Spleen (tissue), 11 donors: ENCODE results near the gene ANKRD35. TPM values are rescaled to one million over a fixed set of nuclear protein-coding genes. Genes with fewer than 3 reads are reported as not detected.
"Not testable (repeated sequence)": the region's sequence is repeated elsewhere in the genome, so short reads cannot be mapped to it uniquely, and the experiment has no call there.

Experiments used
- DNase-seq: peaks from one replicate; pipeline ENCODE4 v3.0.0-alpha.2; 2020
- H3K27ac ChIP-seq, 8 donors: fragments of 200-600 bp; sonication (generic) in 7 of 8; 1 replicate in 4 of 8; 2 replicates in 4 of 8; pipeline versions ENCODE4 v1.5.0 to v1.8.0; 2016 to 2021; ENCODE audit warnings: inconsistent platforms in 4 of 8, mild to moderate bottlenecking in 4 of 8, moderate library complexity in 1 of 8
- H3K27me3 ChIP-seq, 7 donors: fragments of 200-600 bp; sonication (generic) in 6 of 7; replicated peaks in 1 of 7; 1 replicate in 4 of 7; 2 replicates in 3 of 7; pipeline versions ENCODE4 v1.5.0 to v1.8.0; 2016 to 2021; ENCODE audit warnings: inconsistent platforms in 3 of 7, mild to moderate bottlenecking in 1 of 7
- H3K36me3 ChIP-seq, 6 donors: fragments of 200-600 bp; sonication (generic) in 5 of 6; 1 replicate in 4 of 6; 2 replicates in 2 of 6; pipeline versions ENCODE4 v1.5.0 to v1.8.0; 2016 to 2021; ENCODE audit warnings: inconsistent platforms in 2 of 6
- H3K4me1 ChIP-seq, 6 donors: fragments of 200-600 bp; sonication (generic) in 5 of 6; 1 replicate in 3 of 6; 2 replicates in 3 of 6; pipeline versions ENCODE4 v1.5.0 to v1.8.0; 2016 to 2021; ENCODE audit warnings: inconsistent platforms in 3 of 6
- H3K4me3 ChIP-seq, 8 donors: fragments of 200-600 bp; sonication (generic) in 7 of 8; 1 replicate in 4 of 8; 2 replicates in 4 of 8; pipeline versions ENCODE4 v1.5.0 to v1.8.0; 2016 to 2021; ENCODE audit warnings: inconsistent platforms in 4 of 8, mild to moderate bottlenecking in 4 of 8, moderate library complexity in 2 of 8
- H3K9me3 ChIP-seq, 8 donors: fragments of 200-600 bp; sonication (generic) in 7 of 8; 1 replicate in 4 of 8; 2 replicates in 4 of 8; pipeline versions ENCODE4 v1.5.0 to v1.8.0; 2016 to 2021; ENCODE audit warnings: inconsistent platforms in 4 of 8
- CTCF ChIP-seq, 11 experiments: fragments of 200-600 bp in 7 of 11; fragments of 450-650 bp in 4 of 11; sonication (generic) in 4 of 11; IDR thresholded peaks in 8 of 11; conservative IDR thresholded peaks in 3 of 11; 1 replicate in 7 of 11; 2 replicates in 4 of 11; pipeline versions ENCODE4 v1.4.0 to v1.8.0; 2016 to 2021; ENCODE audit warnings: antibody characterized with exemption in 11 of 11, inconsistent platforms in 4 of 11, mild to moderate bottlenecking in 1 of 11
- POLR2A ChIP-seq, 3 donors: fragments of 450-650 bp; IDR thresholded peaks; one replicate each; pipeline ENCODE4 v1.5.1; 2017; ENCODE audit warnings: antibody characterized with exemption in 3 of 3, mild to moderate bottlenecking in 1 of 3
- POLR2AphosphoS5 ChIP-seq, 3 donors: sonication (generic); formaldehyde crosslinking; IDR thresholded peaks; one replicate each; pipeline ENCODE4 v1.5.1; 2017; ENCODE audit warnings: antibody characterized with exemption in 3 of 3
- WGBS, 5 donors: extraction: QIAGEN DNeasy Blood & Tissue Kit in 3 of 5; methylation state at CpG; one replicate each; pipeline versions ENCODE4 v1.1.5 to v1.1.7; 2013 to 2018; 5-methylcytosine and 5-hydroxymethylcytosine counted together
- intact Hi-C: fragments of 100-400 bp; cut with DNase I; formaldehyde crosslinking; loops from one replicate; pipeline ENCODE4 v1.15.0; 2023; ENCODE audit warnings: low total_unique reads
- polyA plus RNA-seq, 3 donors: library from polyadenylated mRNA; stranded (reverse); fragments of 200-250 nt; gene quantifications; one replicate each; pipeline ENCODE4 v1.2.1, GENCODE V29; 2013
- total RNA-seq, 7 donors: library from RNA; depleted of rRNA in 3 of 7; stranded (reverse); fragments of >200 nt in 3 of 7; fragmentation: NEBNext Ultra II Directional in 4 of 7; extraction: Animal tissue kit (Norgen Biotek cat#: 25700) in 4 of 7; gene quantifications; one replicate each; pipeline versions ENCODE4 v1.1.0 to v1.2.1, GENCODE V29; 2016 to 2021
- donor health status: healthy with polysubstance abuse.
- donor health status: DM: no; HTN: no; CAD: no; lungs with moderate emphysema.
- donor health status: DM: no; HTN: no; CAD: no.
- donor health status: Bipolar disorder and iron deficiency.
- donor health status: healthy.
- donor health status: DM: no; HTN: no; CAD: no.
- donor health status: DM: yes; HTN: yes; CAD: no.

The ANKRD35 gene
- total and polyA plus RNA-seq, 10 donors, result 0.26 to 1.3 (median 0.49) TPM

GRCh38 chr1:145927063-145927886 lies 41.6 kb upstream of the ANKRD35 start, which contains the start of gene RBM8A:
Gene RBM8A, minus strand, starts transcription at chr1:145927484. Its CDS starts 58 bp downstream, at chr1:145927426.
- Histone ChIP-seq H3K4me1 (peaks cover 13 to 55% (median 34%) of the 10 kb centered on the region in 6 donors), H3K27ac (peak within 1 kb of the TSS; percentile 95 to 99 (median 98)), H3K4me3 (peak within 1 kb of the TSS; percentile 55 to 85 (median 70)), H3K36me3 (peaks cover 0 to 44% (median 17%) of the 10 kb centered on the region in 6 donors), H3K9me3 (no peaks in the 10 kb centered on the region), H3K27me3 (no peaks in the 10 kb centered on the region)
- intact Hi-C loops, result no loop called here
- 0% methylated on average over 41 of the region's 41 CpGs for WGBS, 5 donors
- peak; percentile 94 for DNase-seq
- TF ChIP-seq POLR2AphosphoS5 (IDR thresholded peaks at IDR 0.05) (peak; percentile 95 to 100 (median 100)), POLR2A (IDR thresholded peaks at IDR 0.05) (peak; percentile 97 to 98 (median 98)), CTCF (IDR thresholded peaks at IDR 0.05 in 8 of 11, conservative IDR thresholded peaks at IDR 0.05 in 3 of 11) (peak; percentile 52 to 97 (median 83))

- DNase-seq, result no peak
- peaks cover 13 to 55% (median 30%) of the 10 kb centered on the region in 6 donors for H3K4me1 ChIP-seq
- peak overlapping the region; percentile 95 to 99 (median 98) for H3K27ac ChIP-seq
- no peaks in the 10 kb centered on the region for H3K27me3 ChIP-seq
- 7 to 12% (median 7%) methylated on average over 19 of the region's 19 CpGs for WGBS, 5 donors
- intact Hi-C loops, result no loop called here
- peak overlapping the region; percentile 55 to 85 (median 70) for H3K4me3 ChIP-seq
- H3K36me3 ChIP-seq, result peaks cover 0 to 50% (median 18%) of the 10 kb centered on the region in 6 donors
- no peaks in the 10 kb centered on the region for H3K9me3 ChIP-seq
- TF ChIP-seq CTCF (IDR thresholded peaks at IDR 0.05 in 8 of 11, conservative IDR thresholded peaks at IDR 0.05 in 3 of 11) (no peak), POLR2A (IDR thresholded peaks at IDR 0.05) (no peak), POLR2AphosphoS5 (IDR thresholded peaks at IDR 0.05) (no peak)
Measured at GRCh38 chr1:145926686-145927062, 41.0 kb upstream of the ANKRD35 start.

GRCh38 chr1:145922266-145922665 lies 36.6 kb upstream of the ANKRD35 start:
- 52 to 90% (median 71%) methylated on average over 2 of the region's 2 CpGs for WGBS, 5 donors
- peak overlapping the region in 2 of 8 donors; percentile 13 to 23 for H3K27ac ChIP-seq
- H3K4me1 ChIP-seq, result peaks cover 20 to 69% (median 39%) of the 10 kb centered on the region in 6 donors
- TF ChIP-seq POLR2AphosphoS5 (IDR thresholded peaks at IDR 0.05) (no peak), CTCF (IDR thresholded peaks at IDR 0.05 in 8 of 11, conservative IDR thresholded peaks at IDR 0.05 in 3 of 11) (no peak), POLR2A (IDR thresholded peaks at IDR 0.05) (no peak)
- no peaks in the 10 kb centered on the region for H3K9me3 ChIP-seq
- H3K4me3 ChIP-seq, result no peak overlapping the region
- no peak for DNase-seq
- no peaks in the 10 kb centered on the region for H3K27me3 ChIP-seq
- peaks cover 0 to 48% (median 18%) of the 10 kb centered on the region in 6 donors for H3K36me3 ChIP-seq
- intact Hi-C loops, result no loop called here

GRCh38 chr1:145920297-145920696 lies 34.6 kb upstream of the ANKRD35 start:
- H3K4me3 ChIP-seq, result peak overlapping the region in 1 of 8 donors; percentile 86
- intact Hi-C loops, H3K27me3 ChIP-seq, H3K9me3 ChIP-seq, DNase-seq, H3K27ac ChIP-seq: not testable (repeated sequence)
- H3K4me1 ChIP-seq, result peaks cover 10 to 73% (median 38%) of the 10 kb centered on the region in 6 donors
- H3K36me3 ChIP-seq, result peaks cover 0 to 53% (median 24%) of the 10 kb centered on the region in 6 donors
- 76 to 97% (median 96%) methylated on average over 2 to 4 of the region's 4 CpGs for WGBS, 5 donors
